ENCODE data around the gene UNC119. TPM values are rescaled to one million over a fixed set of nuclear protein-coding genes. Genes with fewer than 3 reads are reported as not detected.

Gene UNC119
- polyA plus RNA-seq, 1 experiment: 54.3 TPM

DNA sequence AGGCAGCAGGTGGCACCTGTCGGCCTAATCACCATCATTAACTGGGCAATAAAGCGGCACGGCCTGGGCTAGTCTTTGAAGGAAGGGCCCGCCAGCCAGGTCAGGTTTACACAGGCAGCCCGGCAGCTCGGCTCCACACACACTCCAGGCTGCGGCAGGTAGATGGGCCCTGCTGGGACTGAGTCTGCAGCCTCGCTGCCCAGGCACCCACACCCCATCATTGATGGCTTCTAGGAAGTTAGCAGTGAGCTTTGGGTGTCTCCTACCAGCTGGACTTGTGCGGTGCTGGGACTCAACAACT, 53.1 kb downstream of the UNC119 start:
- POLR2A ChIA-PET: no interaction called here
- H3K27ac ChIP-seq (ENCODE audit: low read depth, low read length): no peak overlapping the region
- TF ChIP-seq, protein P1, sequence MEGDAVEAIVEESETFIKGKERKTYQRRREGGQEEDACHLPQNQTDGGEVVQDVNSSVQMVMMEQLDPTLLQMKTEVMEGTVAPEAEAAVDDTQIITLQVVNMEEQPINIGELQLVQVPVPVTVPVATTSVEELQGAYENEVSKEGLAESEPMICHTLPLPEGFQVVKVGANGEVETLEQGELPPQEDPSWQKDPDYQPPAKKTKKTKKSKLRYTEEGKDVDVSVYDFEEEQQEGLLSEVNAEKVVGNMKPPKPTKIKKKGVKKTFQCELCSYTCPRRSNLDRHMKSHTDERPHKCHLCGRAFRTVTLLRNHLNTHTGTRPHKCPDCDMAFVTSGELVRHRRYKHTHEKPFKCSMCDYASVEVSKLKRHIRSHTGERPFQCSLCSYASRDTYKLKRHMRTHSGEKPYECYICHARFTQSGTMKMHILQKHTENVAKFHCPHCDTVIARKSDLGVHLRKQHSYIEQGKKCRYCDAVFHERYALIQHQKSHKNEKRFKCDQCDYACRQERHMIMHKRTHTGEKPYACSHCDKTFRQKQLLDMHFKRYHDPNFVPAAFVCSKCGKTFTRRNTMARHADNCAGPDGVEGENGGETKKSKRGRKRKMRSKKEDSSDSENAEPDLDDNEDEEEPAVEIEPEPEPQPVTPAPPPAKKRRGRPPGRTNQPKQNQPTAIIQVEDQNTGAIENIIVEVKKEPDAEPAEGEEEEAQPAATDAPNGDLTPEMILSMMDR (IDR thresholded peaks at IDR 0.05; ENCODE audit: low read depth, low read length): no peak
- DNase-seq (ENCODE audit: low read depth, low spot score): no peak
- peaks cover 43% of the 10 kb centered on the region for H3K27me3 ChIP-seq (ENCODE audit: control insufficient read depth, insufficient read depth, low read length)
- CTCF ChIA-PET: interaction anchor here (1.1 kb wide), 1 partner anchor 83 kb away, joined by 3 read pairs; no protein-coding TSS in a partner anchor
- H3K4me3 ChIP-seq (ENCODE audit: low read depth, low read length): no peak overlapping the region
- H3K9me3 ChIP-seq (ENCODE audit: control insufficient read depth, insufficient read depth, low read length): no peaks in the 10 kb centered on the region; the same call in 1 of the 2 replicates

DNA sequence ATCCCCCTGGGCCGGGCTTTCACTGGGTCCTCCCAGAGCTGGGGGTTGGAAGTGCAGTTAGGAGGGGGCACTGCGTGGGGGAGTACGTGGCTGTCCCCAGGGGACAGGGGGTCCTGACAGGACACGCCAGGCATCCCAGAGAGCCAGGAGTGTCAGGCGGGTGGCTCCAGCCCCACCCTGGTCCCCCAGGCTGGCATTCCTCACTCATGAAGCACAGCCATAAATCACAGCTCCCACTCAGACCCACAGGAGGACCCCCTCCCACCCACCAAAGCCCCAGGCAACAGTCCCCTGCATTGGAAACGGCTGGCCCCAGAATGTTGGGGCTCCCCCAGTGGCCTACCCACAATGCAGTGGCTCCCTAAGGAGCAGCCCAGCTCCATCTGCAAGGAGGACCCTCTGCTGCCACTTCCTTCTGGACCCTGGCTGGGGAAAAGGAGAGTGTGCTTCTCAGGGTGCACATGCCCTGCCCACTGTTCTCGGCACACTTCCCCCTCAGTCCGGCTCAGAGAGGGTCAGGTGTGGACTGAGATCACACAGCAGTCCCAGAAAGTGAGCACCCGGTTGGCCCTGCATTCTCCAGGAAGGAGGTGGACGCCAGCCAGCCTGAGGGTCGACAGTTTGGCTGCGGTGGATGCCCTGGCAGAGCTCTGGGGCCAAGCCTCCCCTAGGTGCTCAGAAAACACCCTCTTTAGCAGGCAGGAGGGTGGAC, 53.6 kb downstream of the UNC119 start:
- H3K27me3 ChIP-seq (ENCODE audit: control insufficient read depth, insufficient read depth, low read length): peaks cover 39% of the 10 kb centered on the region
- ChIA-PET CTCF (interaction anchor here (1.1 to 8.1 kb wide), 2 partner anchors 42 to 82 kb away, joined by 3 to 70 read pairs; no protein-coding TSS in a partner anchor), POLR2A (no interaction called here)
- no peak overlapping the region for H3K27ac ChIP-seq (ENCODE audit: low read depth, low read length)
- no peak for DNase-seq (ENCODE audit: low read depth, low spot score)
- TF ChIP-seq, protein P1 (IDR thresholded peaks at IDR 0.05; ENCODE audit: low read depth, low read length): no peak
- no peak overlapping the region for H3K4me3 ChIP-seq (ENCODE audit: low read depth, low read length)
- H3K9me3 ChIP-seq (ENCODE audit: control insufficient read depth, insufficient read depth, low read length): no peaks in the 10 kb centered on the region; the same call in 1 of the 2 replicates

DNA sequence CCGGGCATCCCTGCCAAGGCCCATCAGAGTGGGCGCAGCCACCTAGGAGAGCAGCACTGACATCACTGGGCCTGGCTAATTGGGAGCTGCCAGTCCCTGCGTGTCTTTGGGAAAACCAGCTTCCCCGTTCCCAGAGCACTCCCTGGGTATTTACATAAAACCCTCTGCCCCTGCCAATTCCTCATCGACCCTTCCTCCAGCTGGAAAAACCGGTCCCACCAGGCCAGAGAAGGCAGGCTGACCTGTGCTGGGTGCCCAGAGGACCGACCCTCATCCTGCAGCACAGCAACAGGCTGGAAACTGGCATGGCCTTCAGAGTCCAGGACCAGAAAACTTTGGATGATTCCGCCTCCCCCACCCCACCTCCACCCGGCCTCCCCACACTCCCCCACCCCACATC, 54.5 kb downstream of the UNC119 start:
- CTCF ChIA-PET: interaction anchor here (8.1 kb wide), 1 partner anchor 42 kb away, joined by 70 read pairs; no protein-coding TSS in a partner anchor
- no peak for DNase-seq (ENCODE audit: low read depth, low spot score)
- Histone ChIP-seq H3K9me3 (ENCODE audit: control insufficient read depth, insufficient read depth, low read length) (no peaks in the 10 kb centered on the region; the same call in 1 of the 2 replicates), H3K27ac (ENCODE audit: low read depth, low read length) (no peak overlapping the region), H3K4me3 (ENCODE audit: low read depth, low read length) (no peak overlapping the region), H3K27me3 (ENCODE audit: control insufficient read depth, insufficient read depth, low read length) (peaks cover 32% of the 10 kb centered on the region)
- POLR2A ChIA-PET: no interaction called here
- TF ChIP-seq, protein P1 (IDR thresholded peaks at IDR 0.05; ENCODE audit: low read depth, low read length): no peak

Other genes starting within 250 kb of the UNC119 start
- 12.1 and 16.1 TPM in 2 replicates for gene TMEM97, start 233.4 kb downstream of the UNC119 start, polyA plus RNA-seq (2011; rRNA removed)
- gene IFT20, start 217.2 kb downstream of the UNC119 start, polyA plus RNA-seq (2011; rRNA removed): 43.5 and 67.1 TPM in 2 replicates
- gene TNFAIP1, start 216.9 kb downstream of the UNC119 start, polyA plus RNA-seq (2011; rRNA removed): 51.2 and 64.7 TPM in 2 replicates
- gene POLDIP2, start 195.1 kb downstream of the UNC119 start, polyA plus RNA-seq (2011; rRNA removed): 84.7 and 97.7 TPM in 2 replicates
- gene SEBOX, start 187.4 kb downstream of the UNC119 start, polyA plus RNA-seq (2011; rRNA removed): not detected in 2 replicates
- 0.53 and 1.3 TPM in 2 replicates for gene VTN, start 182.3 kb downstream of the UNC119 start, polyA plus RNA-seq (2011; rRNA removed)
- gene SARM1, start 180.9 kb downstream of the UNC119 start, polyA plus RNA-seq (2011; rRNA removed): 6.2 and 6.7 TPM in 2 replicates
- gene SLC46A1, start 146.4 kb downstream of the UNC119 start, polyA plus RNA-seq (2011; rRNA removed): 2.5 and 3.4 TPM in 2 replicates
- gene SLC13A2, start 79.0 kb downstream of the UNC119 start, polyA plus RNA-seq (2011; rRNA removed): not detected in 2 replicates
- not detected in 2 replicates for gene FOXN1, start 46.3 kb downstream of the UNC119 start, polyA plus RNA-seq (2011; rRNA removed)
- gene PIGS, start 18.9 kb upstream of the UNC119 start, polyA plus RNA-seq (2011; rRNA removed): 51.8 and 64.8 TPM in 2 replicates
- gene ALDOC, start 24.3 kb upstream of the UNC119 start, polyA plus RNA-seq (2011; rRNA removed): 46.3 and 48.6 TPM in 2 replicates
- gene SPAG5, start 46.4 kb upstream of the UNC119 start, polyA plus RNA-seq (2011; rRNA removed): 17.0 and 17.4 TPM in 2 replicates
- gene RSKR, start 61.6 kb upstream of the UNC119 start, polyA plus RNA-seq (2011; rRNA removed): 4.6 and 6.0 TPM in 2 replicates
- 141 and 156 TPM in 2 replicates for gene BLTP2, start 92.5 kb upstream of the UNC119 start, polyA plus RNA-seq (2011; rRNA removed)
- gene SDF2, start 109.3 kb upstream of the UNC119 start, polyA plus RNA-seq (2011; rRNA removed): 76.1 and 79.4 TPM in 2 replicates
- 41.0 and 52.2 TPM in 2 replicates for gene SUPT6H, start 109.6 kb upstream of the UNC119 start, polyA plus RNA-seq (2011; rRNA removed)
- gene PROCA1, start 159.3 kb upstream of the UNC119 start, polyA plus RNA-seq (2011; rRNA removed): 0.51 and 0.52 TPM in 2 replicates
- 389 and 428 TPM in 2 replicates for gene RAB34, start 165.2 kb upstream of the UNC119 start, polyA plus RNA-seq (2011; rRNA removed)
- 1,337 and 1,690 TPM in 2 replicates for gene RPL23A, start 167.4 kb upstream of the UNC119 start, polyA plus RNA-seq (2011; rRNA removed)
- 11.8 and 13.1 TPM in 2 replicates for gene TLCD1, start 173.6 kb upstream of the UNC119 start, polyA plus RNA-seq (2011; rRNA removed)
- 2.5 and 3.0 TPM in 2 replicates for gene NEK8, start 176.2 kb upstream of the UNC119 start, polyA plus RNA-seq (2011; rRNA removed)
- 26.1 and 38.8 TPM in 2 replicates for gene TRAF4, start 191.4 kb upstream of the UNC119 start, polyA plus RNA-seq (2011; rRNA removed)